H1 (cell line): ENCODE results near the gene CCNI. TPM values are rescaled to one million over a fixed set of nuclear protein-coding genes. Genes with fewer than 3 reads are reported as not detected.

ENCODE experiments used
- CTCF ChIA-PET: fragments of 300-600 bp; sonication (Branson Sonifier 250); formaldehyde crosslinking; loops from one replicate; lab custom pipeline; 2021; ENCODE audit not compliant: partially characterized antibody; lab: Charles Lee
- POLR2A ChIA-PET: fragments of 300-600 bp; sonication (Branson Sonifier 250); formaldehyde crosslinking; loops from one replicate; lab custom pipeline; 2021; ENCODE audit warnings: inconsistent platforms; ENCODE audit not compliant: partially characterized antibody; lab: Charles Lee
- DNase-seq, 2 experiments: peaks; one replicate each; pipeline versions ENCODE4 v3.0.0 to v3.0.0-alpha.2; 2010 to 2022; ENCODE audit warnings: low spot score in 2 of 2, low read depth in 1 of 2, mixed read lengths in 1 of 2
- FAIRE-seq: peaks from 2 replicates; lab custom pipeline; 2011; peaks lifted over from hg19 to GRCh38; lab: Jason Lieb, UNC
- H2AFZ ChIP-seq: 2 replicates; pipeline ENCODE4 v1.8.1; 2012; ENCODE audit warnings: low read length, inconsistent platforms
- H2AK5ac ChIP-seq: 2 replicates; pipeline ENCODE4 v1.6.1; 2013; ENCODE audit warnings: low read depth, low read length
- H2BK120ac ChIP-seq: replicated peaks from 2 replicates; pipeline ENCODE3; 2013; ENCODE audit warnings: low read depth, low read length, inconsistent platforms
- H2BK12ac ChIP-seq: 2 replicates; pipeline ENCODE4 v1.6.1; 2013; ENCODE audit warnings: low read depth, low read length
- H2BK15ac ChIP-seq: 2 replicates; pipeline ENCODE4 v1.6.1; 2013; ENCODE audit warnings: low read length
- H2BK20ac ChIP-seq: 2 replicates; pipeline ENCODE4 v1.6.1; 2013; ENCODE audit warnings: low read length
- H2BK5ac ChIP-seq: 2 replicates; pipeline ENCODE4 v1.6.1; 2013; ENCODE audit warnings: low read depth, low read length
- H3K14ac ChIP-seq: 2 replicates; pipeline ENCODE4 v1.6.1; 2013; ENCODE audit warnings: inconsistent platforms; ENCODE audit not compliant: insufficient read length
- H3K18ac ChIP-seq: 2 replicates; pipeline ENCODE4 v1.6.1; 2013; ENCODE audit warnings: low read length; ENCODE audit errors: extremely low read depth
- H3K23ac ChIP-seq: 2 replicates; pipeline ENCODE4 v1.6.1; 2013; ENCODE audit warnings: inconsistent platforms; ENCODE audit not compliant: insufficient read length
- H3K23me2 ChIP-seq: 2 replicates; pipeline ENCODE4 v1.6.1; 2013; ENCODE audit warnings: low read depth, low read length
- H3K27ac ChIP-seq: 2 replicates; pipeline ENCODE4 v1.6.1; 2011; ENCODE audit warnings: low read depth, low read length, inconsistent platforms
- H3K27me3 ChIP-seq, 4 experiments: replicated peaks in 1 of 4; 1 replicate in 1 of 4; 2 replicates in 3 of 4; pipeline versions ENCODE4 v1.6.1 to v1.8.1; 2011 to 2013; ENCODE audit warnings: low read length in 3 of 4, mild to moderate bottlenecking in 3 of 4, inconsistent platforms in 2 of 4, mixed read lengths in 2 of 4, moderate library complexity in 1 of 4; ENCODE audit not compliant: control insufficient read depth in 3 of 4, insufficient read depth in 3 of 4; ENCODE audit errors: extremely low read depth in 1 of 4
- H3K36me3 ChIP-seq, 4 experiments: 2 replicates each; pipeline versions ENCODE4 v1.6.1 to v1.8.1; 2011 to 2013; ENCODE audit warnings: mild to moderate bottlenecking in 4 of 4, low read length in 3 of 4, moderate library complexity in 2 of 4, control low read depth in 1 of 4, inconsistent platforms in 1 of 4; ENCODE audit not compliant: insufficient read depth in 4 of 4, control insufficient read depth in 2 of 4
- H3K4ac ChIP-seq: replicated peaks from 2 replicates; pipeline ENCODE3; 2013; ENCODE audit warnings: low read length, low read depth, mixed read lengths, inconsistent platforms; ENCODE audit not compliant: insufficient read length
- H3K4me1 ChIP-seq, 4 experiments: replicated peaks in 1 of 4; 1 replicate in 1 of 4; 2 replicates in 3 of 4; pipeline versions ENCODE4 v1.6.1 to v1.8.1; 2011 to 2013; ENCODE audit warnings: low read length in 3 of 4, inconsistent platforms in 2 of 4, mixed read lengths in 1 of 4; ENCODE audit not compliant: insufficient read depth in 4 of 4, control insufficient read depth in 3 of 4
- H3K4me2 ChIP-seq, 2 experiments: 2 replicates each; pipeline versions ENCODE4 v1.6.1 to v1.8.1; 2011 to 2013; ENCODE audit warnings: low read depth in 2 of 2, low read length in 2 of 2, control low read depth in 1 of 2, inconsistent platforms in 1 of 2, mild to moderate bottlenecking in 1 of 2; ENCODE audit not compliant: insufficient read depth in 1 of 2
- H3K4me3 ChIP-seq, 4 experiments: fragments of 200-600, 300-600 bp in 1 of 4; sonication (generic), shearing (Covaris generic), sonication (Bioruptor Twin) in 1 of 4; 2 replicates each; pipeline versions ENCODE4 v1.5.1 to v1.8.1; 2011 to 2016; ENCODE audit warnings: low read length in 4 of 4, low read depth in 3 of 4, control low read depth in 2 of 4, inconsistent platforms in 2 of 4, mild to moderate bottlenecking in 2 of 4, mixed read lengths in 1 of 4, moderate library complexity in 1 of 4; ENCODE audit not compliant: insufficient read depth in 2 of 4; ENCODE audit errors: extremely low read depth in 1 of 4
- H3K56ac ChIP-seq: replicated peaks from 2 replicates; pipeline ENCODE3; 2013; ENCODE audit warnings: low read depth, mild to moderate bottlenecking, mixed read lengths, low read length, inconsistent platforms; ENCODE audit not compliant: insufficient read length
- H3K79me1 ChIP-seq: 2 replicates; pipeline ENCODE4 v1.6.1; 2013; ENCODE audit warnings: low read depth, low read length, control low read depth
- H3K79me2 ChIP-seq, 2 experiments: 2 replicates each; pipeline versions ENCODE4 v1.6.1 to v1.8.1; 2012 to 2013; ENCODE audit warnings: low read length in 2 of 2, mild to moderate bottlenecking in 2 of 2, inconsistent platforms in 1 of 2; ENCODE audit not compliant: insufficient read depth in 2 of 2, control insufficient read depth in 1 of 2
- H3K9ac ChIP-seq, 4 experiments: replicated peaks in 1 of 4; 1 replicate in 1 of 4; 2 replicates in 3 of 4; pipeline versions ENCODE4 v1.6.1 to v1.8.1; 2011 to 2013; ENCODE audit warnings: low read depth in 3 of 4, low read length in 3 of 4, control low read depth in 2 of 4, mild to moderate bottlenecking in 2 of 4, moderate library complexity in 2 of 4, inconsistent platforms in 1 of 4; ENCODE audit errors: extremely low read depth in 1 of 4
- H3K9me3 ChIP-seq, 2 experiments: 2 replicates each; pipeline versions ENCODE4 v1.6.1 to v1.8.1; 2012 to 2013; ENCODE audit warnings: mild to moderate bottlenecking in 2 of 2, moderate library complexity in 2 of 2, control low read depth in 1 of 2, inconsistent platforms in 1 of 2, low read depth in 1 of 2, low read length in 1 of 2, mixed read lengths in 1 of 2; ENCODE audit not compliant: insufficient read depth in 2 of 2
- H4K20me1 ChIP-seq, 2 experiments: replicated peaks in 1 of 2; 2 replicates each; pipeline versions ENCODE3 to v1.8.1; 2011 to 2013; ENCODE audit warnings: inconsistent platforms in 2 of 2, low read length in 2 of 2, mild to moderate bottlenecking in 1 of 2; ENCODE audit not compliant: insufficient read depth in 2 of 2, control insufficient read depth in 1 of 2
- H4K5ac ChIP-seq: 2 replicates; pipeline ENCODE4 v1.6.1; 2013; ENCODE audit warnings: low read length, low read depth, mixed read lengths, inconsistent platforms; ENCODE audit not compliant: insufficient read length
- H4K8ac ChIP-seq: 2 replicates; pipeline ENCODE4 v1.8.0; 2013; ENCODE audit warnings: mild to moderate bottlenecking, moderate library complexity, low read length, inconsistent platforms; ENCODE audit not compliant: insufficient read depth; ENCODE audit errors: extremely low read depth
- H4K91ac ChIP-seq: replicated peaks from 2 replicates; pipeline ENCODE3; 2013; ENCODE audit warnings: low read length, mixed read lengths, inconsistent platforms; ENCODE audit not compliant: insufficient read length
- ASH2L ChIP-seq: fragments of 200-600, 300-600 bp; sonication (generic); IDR thresholded peaks from one replicate; pipeline ENCODE4 v1.7.1; 2017; ENCODE audit warnings: low read length
- BCL11A ChIP-seq, 2 experiments: IDR thresholded peaks; one replicate each; pipeline ENCODE4 v1.6.1; 2011; ENCODE audit warnings: low read depth in 2 of 2, low read length in 2 of 2, mild to moderate bottlenecking in 2 of 2
- CHD2 ChIP-seq: IDR thresholded peaks from 2 replicates; pipeline ENCODE4 v1.6.1; 2012; ENCODE audit warnings: low read length, improper control_type of control experiment
- KDM5A ChIP-seq: fragments of 200-600 bp; IDR thresholded peaks from 2 replicates; pipeline ENCODE4 v1.7.1; 2012; ENCODE audit warnings: mild to moderate bottlenecking, low read length, inconsistent platforms, mixed read lengths
- POLR2AphosphoS5 ChIP-seq: IDR thresholded peaks from 2 replicates; pipeline ENCODE4 v1.6.1; 2011; ENCODE audit warnings: low read depth, low read length
- TBP ChIP-seq: IDR thresholded peaks from 2 replicates; pipeline ENCODE4 v1.6.1; 2011; ENCODE audit warnings: low read depth, low read length, improper control_type of control experiment
- TCF12 ChIP-seq: IDR thresholded peaks from 2 replicates; pipeline ENCODE4 v1.6.1; 2011; ENCODE audit warnings: low read depth, mild to moderate bottlenecking, low read length
- WGBS, 2 experiments: shearing (Covaris generic) in 1 of 2; methylation state at CpG; one replicate each; pipeline versions ENCODE4 v1.1.6 to v1.1.7; 2013 to 2015; ENCODE audit warnings: low lambda C conversion rate in 2 of 2, mixed read lengths in 2 of 2, inconsistent platforms in 1 of 2, low coverage in 1 of 2, missing lambda C conversion rate in 1 of 2; ENCODE audit not compliant: insufficient replicate concordance in 2 of 2, insufficient coverage in 1 of 2, insufficient read length in 1 of 2; ENCODE audit errors: extremely low coverage in 1 of 2, missing lambda C conversion rate in 1 of 2; 5-methylcytosine and 5-hydroxymethylcytosine counted together
- polyA plus RNA-seq, 7 experiments: library from polyadenylated mRNA; depleted of rRNA in 3 of 7; stranded (reverse) in 5 of 7; unstranded in 2 of 7; fragments of >200 nt in 5 of 7; fragments of 200-250 nt in 2 of 7; gene quantifications; 1 replicate in 5 of 7; 2 replicates in 1 of 7; 4 replicates in 1 of 7; pipeline versions ENCODE4 v1.2.1 to v1.2.3, GENCODE V29; 2011 to 2013; ENCODE audit warnings: missing spikeins in 2 of 7, mixed read lengths in 2 of 7
- total RNA-seq: library from RNA; stranded (reverse); fragmentation: NEBNext Ultra II Directional; extraction: Animal tissue kit (Norgen Biotek cat#: 25700); gene quantifications from 2 replicates; pipeline ENCODE4 v1.2.1, GENCODE V29; 2021

The CCNI gene
- total and polyA plus RNA-seq, 2 of the 8 experiments (the other 6 are each of a cell fraction or from before 2014, with no cell fraction given) = 97.8 to 234 TPM

DNA sequence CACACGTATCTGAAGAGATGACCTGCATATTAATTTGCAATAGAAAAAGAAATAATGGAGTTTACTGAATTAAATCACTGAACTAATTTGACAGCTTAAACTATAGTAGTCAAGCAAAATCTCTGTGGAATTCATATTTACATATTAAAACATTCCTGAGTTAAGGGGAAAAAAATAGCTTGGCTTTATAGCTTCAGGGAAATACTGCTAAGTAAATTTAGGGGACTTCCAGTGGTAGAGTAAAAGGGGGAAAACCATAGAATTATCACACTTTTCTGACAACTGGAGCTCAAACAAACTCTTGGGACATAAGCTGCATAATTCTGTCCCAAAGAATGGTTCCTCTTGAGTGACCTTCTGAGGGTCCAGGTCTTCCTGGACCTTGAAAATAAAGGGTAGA is 28.6 kb upstream of the CCNI start:
- H2BK15ac ChIP-seq = no peak overlapping the region
- no peak overlapping the region for H3K4ac ChIP-seq
- H4K8ac ChIP-seq = no peak overlapping the region
- no peaks in the 10 kb centered on the region for H3K79me1 ChIP-seq
- no peak overlapping the region for H3K27ac ChIP-seq
- no peaks in the 10 kb centered on the region for H3K79me2 ChIP-seq
- H4K91ac ChIP-seq = no peak overlapping the region
- no peak overlapping the region for H2BK120ac ChIP-seq
- H3K36me3 ChIP-seq = no peaks in the 10 kb centered on the region
- FAIRE-seq (no peak), DNase-seq (no peak)
- H3K23me2 ChIP-seq = no peaks in the 10 kb centered on the region
- no peak overlapping the region; a peak in 1 of 8 replicates for H3K4me3 ChIP-seq
- POLR2A ChIA-PET = interaction anchor here (1.8 kb wide), 1 partner anchor 52 kb away, joined by 5 read pairs; the partner anchor contains the start of gene CCNG2
- no peak overlapping the region for H2BK5ac ChIP-seq
- 100% methylated on average over 1 of the region's 1 CpG; no CpG with 5 or more reads in 1 of the 2 experiments for WGBS, 2 experiments
- H3K9me3 ChIP-seq = no peaks in the 10 kb centered on the region
- no peak overlapping the region for H3K23ac ChIP-seq
- no peak overlapping the region for H2AFZ ChIP-seq
- H2BK20ac ChIP-seq = no peak overlapping the region
- CTCF ChIA-PET = interaction anchor here (0.9 to 3.0 kb wide), 8 partner anchors 8 to 327 kb away, joined by 3 to 21 read pairs (median 3); no protein-coding TSS in a partner anchor
- no peak overlapping the region for H3K56ac ChIP-seq
- no peak overlapping the region for H3K9ac ChIP-seq
- no peaks in the 10 kb centered on the region for H3K27me3 ChIP-seq
- TF ChIP-seq KDM5A (no peak), TBP (no peak), CHD2 (no peak), ASH2L (no peak), POLR2AphosphoS5 (no peak), TCF12 (no peak), BCL11A (IDR thresholded peaks at IDR 0.05; ENCODE audit: low read depth in 2 of 2, low read length in 2 of 2) (no peak)
- no peak overlapping the region for H4K5ac ChIP-seq
- no peak overlapping the region for H2BK12ac ChIP-seq
- H3K18ac ChIP-seq = no peak overlapping the region
- no peak overlapping the region for H2AK5ac ChIP-seq
- no peak overlapping the region for H3K14ac ChIP-seq
- no peak overlapping the region for H3K4me2 ChIP-seq
- H4K20me1 ChIP-seq = no peaks in the 10 kb centered on the region
- H3K4me1 ChIP-seq = no peaks in the 10 kb centered on the region
